Uterus (tissue), 2 donors: ENCODE measurements around the gene OR51V1.
"Not testable (repeated sequence)": the region's sequence is repeated elsewhere in the genome, so short reads cannot be mapped to it uniquely, and the experiment has no call there.

Source experiments
- POLR2A ChIP-seq, 2 donors: fragments of 450-650 bp; IDR thresholded peaks; one replicate each; pipeline ENCODE4 v1.6.1; 2016; ENCODE audit warnings: antibody characterized with exemption in 2 of 2, mild to moderate bottlenecking in 1 of 2, moderate library complexity in 1 of 2
- TF ChIP-seq, protein P1 (sequence below), 4 experiments: fragments of 200-600 bp in 2 of 4; fragments of 450-650 bp in 2 of 4; sonication (generic) in 2 of 4; IDR thresholded peaks; one replicate each; pipeline ENCODE4 v1.5.1; 2016 to 2019; ENCODE audit warnings: antibody characterized with exemption in 4 of 4, mild to moderate bottlenecking in 2 of 4, moderate library complexity in 1 of 4

DNA sequence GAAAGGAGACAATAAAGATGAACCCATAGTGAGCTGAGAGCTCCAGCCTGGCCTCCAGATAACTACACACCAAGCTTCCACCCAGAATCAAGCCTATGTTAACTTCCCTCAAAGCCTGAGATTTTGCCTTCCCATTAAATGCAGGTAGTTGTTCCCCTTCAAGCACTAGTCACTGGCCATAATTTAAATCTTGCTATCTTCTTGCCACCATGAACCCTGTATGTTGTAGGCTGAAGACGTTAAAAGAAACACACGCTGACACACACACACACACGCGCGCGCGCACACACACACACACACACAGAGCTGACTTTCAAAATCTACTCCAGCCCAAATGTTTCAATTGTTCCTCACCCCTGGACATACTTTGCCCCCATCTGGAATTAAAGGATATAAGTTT, 48.0 kb upstream of the OR51V1 start:
- TF ChIP-seq, protein P1, sequence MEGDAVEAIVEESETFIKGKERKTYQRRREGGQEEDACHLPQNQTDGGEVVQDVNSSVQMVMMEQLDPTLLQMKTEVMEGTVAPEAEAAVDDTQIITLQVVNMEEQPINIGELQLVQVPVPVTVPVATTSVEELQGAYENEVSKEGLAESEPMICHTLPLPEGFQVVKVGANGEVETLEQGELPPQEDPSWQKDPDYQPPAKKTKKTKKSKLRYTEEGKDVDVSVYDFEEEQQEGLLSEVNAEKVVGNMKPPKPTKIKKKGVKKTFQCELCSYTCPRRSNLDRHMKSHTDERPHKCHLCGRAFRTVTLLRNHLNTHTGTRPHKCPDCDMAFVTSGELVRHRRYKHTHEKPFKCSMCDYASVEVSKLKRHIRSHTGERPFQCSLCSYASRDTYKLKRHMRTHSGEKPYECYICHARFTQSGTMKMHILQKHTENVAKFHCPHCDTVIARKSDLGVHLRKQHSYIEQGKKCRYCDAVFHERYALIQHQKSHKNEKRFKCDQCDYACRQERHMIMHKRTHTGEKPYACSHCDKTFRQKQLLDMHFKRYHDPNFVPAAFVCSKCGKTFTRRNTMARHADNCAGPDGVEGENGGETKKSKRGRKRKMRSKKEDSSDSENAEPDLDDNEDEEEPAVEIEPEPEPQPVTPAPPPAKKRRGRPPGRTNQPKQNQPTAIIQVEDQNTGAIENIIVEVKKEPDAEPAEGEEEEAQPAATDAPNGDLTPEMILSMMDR (IDR thresholded peaks at IDR 0.05) = not testable (repeated sequence)
- TF ChIP-seq POLR2A (IDR thresholded peaks at IDR 0.05) = not testable (repeated sequence)
